ENCODE results near the gene LIX1L. TPM values are rescaled to one million over a fixed set of nuclear protein-coding genes. Genes with fewer than 3 reads are reported as not detected.
A peak's percentile ranks its signal among the peaks of the same experiment; 100 is the strongest.

The LIX1L gene
- total and polyA plus RNA-seq, 2 of the 13 experiments (the other 11 are each of a cell fraction or from before 2014, with no cell fraction given): 8.1 to 24.9 TPM

DNA sequence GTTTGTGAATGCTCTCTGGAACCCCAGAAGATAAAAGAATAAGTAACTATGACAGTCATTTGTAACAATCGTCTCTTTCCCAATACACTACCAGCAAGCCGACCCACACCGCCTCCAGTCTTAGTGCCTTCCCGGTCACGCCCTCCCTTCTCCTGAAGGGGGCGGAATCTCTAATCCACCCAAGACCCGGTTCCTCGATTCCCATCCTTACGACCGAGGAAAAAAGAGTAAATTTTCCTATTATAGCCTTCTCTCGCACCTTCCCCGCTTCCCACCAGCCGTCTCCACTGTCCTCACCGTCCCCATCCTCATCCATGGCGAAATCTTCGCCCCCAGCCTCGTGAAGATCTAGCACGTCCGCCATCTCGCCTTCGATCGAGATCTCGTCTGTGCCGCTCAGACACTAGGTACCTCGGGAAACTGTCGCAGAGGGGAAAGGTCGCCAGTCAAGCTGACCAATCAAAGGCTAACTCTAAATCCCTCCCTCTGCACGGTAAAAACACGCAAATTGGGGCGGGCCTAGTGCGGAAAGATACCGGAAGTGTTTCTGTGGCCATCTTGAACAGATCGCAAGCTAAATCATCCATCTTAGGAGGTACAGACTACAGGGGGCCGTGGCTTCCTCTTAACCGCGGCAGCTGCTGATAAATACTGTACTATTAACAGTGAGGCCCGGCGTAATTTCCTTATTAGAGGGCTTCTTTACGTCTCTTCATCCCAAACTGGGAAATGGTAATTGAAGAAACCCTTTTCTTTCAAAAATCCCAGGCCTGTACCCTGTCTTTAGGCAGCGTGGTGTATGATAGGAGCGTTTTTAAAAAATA, 30.5 kb downstream of the LIX1L start, which contains the start of gene RBM8A (continued):
- TF ChIP-seq RBAK (CRISPR knock-in tag; IDR thresholded peaks at IDR 0.05) (no peak), TBP (CRISPR knock-in tag; IDR thresholded peaks at IDR 0.05) (no peak), ZNF543 (CRISPR knock-in tag; IDR thresholded peaks at IDR 0.05) (peak; percentile 43; the same call in 1 of the 2 replicates), HNRNPLL (IDR thresholded peaks at IDR 0.05; ENCODE audit: low read depth, low read length, poor library complexity, severe bottlenecking) (no peak), ZNF235 (CRISPR knock-in tag; IDR thresholded peaks at IDR 0.05; ENCODE audit: borderline replicate concordance) (0 out of 2 replicates have a peak, but pooled peaks have one; percentile 58), MAZ (IDR thresholded peaks at IDR 0.05; ENCODE audit: borderline replicate concordance, low read depth, low read length) (no peak), MAZ (CRISPR knock-in tag; IDR thresholded peaks at IDR 0.05; ENCODE audit: low read depth) (no peak), ZNF891 (CRISPR knock-in tag; IDR thresholded peaks at IDR 0.05) (0 out of 2 replicates have a peak, but pooled peaks have one; percentile 51), ZNF530 (CRISPR knock-in tag; IDR thresholded peaks at IDR 0.05; ENCODE audit: low read depth) (no peak), ZNF496 (CRISPR knock-in tag; IDR thresholded peaks at IDR 0.05; ENCODE audit: insufficient replicate concordance) (no peak), SRSF9 (IDR thresholded peaks at IDR 0.05; ENCODE audit: borderline replicate concordance, insufficient read depth, low read depth, low read length, poor library complexity, severe bottlenecking) (no peak), HCFC1 (IDR thresholded peaks at IDR 0.05; ENCODE audit: low read depth, low read length) (no peak; the same call in 1 of the 2 replicates), ZNF335 (CRISPR knock-in tag; IDR thresholded peaks at IDR 0.05) (no peak; the same call in 1 of the 2 replicates)
- TF ChIP-seq, protein P1, sequence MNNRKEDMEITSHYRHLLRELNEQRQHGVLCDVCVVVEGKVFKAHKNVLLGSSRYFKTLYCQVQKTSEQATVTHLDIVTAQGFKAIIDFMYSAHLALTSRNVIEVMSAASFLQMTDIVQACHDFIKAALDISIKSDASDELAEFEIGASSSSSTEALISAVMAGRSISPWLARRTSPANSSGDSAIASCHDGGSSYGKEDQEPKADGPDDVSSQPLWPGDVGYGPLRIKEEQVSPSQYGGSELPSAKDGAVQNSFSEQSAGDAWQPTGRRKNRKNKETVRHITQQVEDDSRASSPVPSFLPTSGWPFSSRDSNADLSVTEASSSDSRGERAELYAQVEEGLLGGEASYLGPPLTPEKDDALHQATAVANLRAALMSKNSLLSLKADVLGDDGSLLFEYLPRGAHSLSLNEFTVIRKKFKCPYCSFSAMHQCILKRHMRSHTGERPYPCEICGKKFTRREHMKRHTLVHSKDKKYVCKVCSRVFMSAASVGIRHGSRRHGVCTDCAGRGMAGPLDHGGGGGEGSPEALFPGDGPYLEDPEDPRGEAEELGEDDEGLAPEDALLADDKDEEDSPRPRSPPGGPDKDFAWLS (CRISPR knock-in tag; IDR thresholded peaks at IDR 0.05; ENCODE audit: borderline replicate concordance): no peak
- TF ChIP-seq, protein P2, sequence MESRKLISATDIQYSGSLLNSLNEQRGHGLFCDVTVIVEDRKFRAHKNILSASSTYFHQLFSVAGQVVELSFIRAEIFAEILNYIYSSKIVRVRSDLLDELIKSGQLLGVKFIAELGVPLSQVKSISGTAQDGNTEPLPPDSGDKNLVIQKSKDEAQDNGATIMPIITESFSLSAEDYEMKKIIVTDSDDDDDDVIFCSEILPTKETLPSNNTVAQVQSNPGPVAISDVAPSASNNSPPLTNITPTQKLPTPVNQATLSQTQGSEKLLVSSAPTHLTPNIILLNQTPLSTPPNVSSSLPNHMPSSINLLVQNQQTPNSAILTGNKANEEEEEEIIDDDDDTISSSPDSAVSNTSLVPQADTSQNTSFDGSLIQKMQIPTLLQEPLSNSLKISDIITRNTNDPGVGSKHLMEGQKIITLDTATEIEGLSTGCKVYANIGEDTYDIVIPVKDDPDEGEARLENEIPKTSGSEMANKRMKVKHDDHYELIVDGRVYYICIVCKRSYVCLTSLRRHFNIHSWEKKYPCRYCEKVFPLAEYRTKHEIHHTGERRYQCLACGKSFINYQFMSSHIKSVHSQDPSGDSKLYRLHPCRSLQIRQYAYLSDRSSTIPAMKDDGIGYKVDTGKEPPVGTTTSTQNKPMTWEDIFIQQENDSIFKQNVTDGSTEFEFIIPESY (CRISPR knock-in tag; IDR thresholded peaks at IDR 0.05): no peak
- TF ChIP-seq, protein P3, sequence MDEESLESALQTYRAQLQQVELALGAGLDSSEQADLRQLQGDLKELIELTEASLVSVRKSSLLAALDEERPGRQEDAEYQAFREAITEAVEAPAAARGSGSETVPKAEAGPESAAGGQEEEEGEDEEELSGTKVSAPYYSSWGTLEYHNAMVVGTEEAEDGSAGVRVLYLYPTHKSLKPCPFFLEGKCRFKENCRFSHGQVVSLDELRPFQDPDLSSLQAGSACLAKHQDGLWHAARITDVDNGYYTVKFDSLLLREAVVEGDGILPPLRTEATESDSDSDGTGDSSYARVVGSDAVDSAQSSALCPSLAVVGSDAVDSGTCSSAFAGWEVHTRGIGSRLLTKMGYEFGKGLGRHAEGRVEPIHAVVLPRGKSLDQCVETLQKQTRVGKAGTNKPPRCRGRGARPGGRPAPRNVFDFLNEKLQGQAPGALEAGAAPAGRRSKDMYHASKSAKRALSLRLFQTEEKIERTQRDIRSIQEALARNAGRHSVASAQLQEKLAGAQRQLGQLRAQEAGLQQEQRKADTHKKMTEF (CRISPR knock-in tag; IDR thresholded peaks at IDR 0.05): peak; percentile 51; the same call in 1 of the 2 replicates
- TF ChIP-seq, protein P4, sequence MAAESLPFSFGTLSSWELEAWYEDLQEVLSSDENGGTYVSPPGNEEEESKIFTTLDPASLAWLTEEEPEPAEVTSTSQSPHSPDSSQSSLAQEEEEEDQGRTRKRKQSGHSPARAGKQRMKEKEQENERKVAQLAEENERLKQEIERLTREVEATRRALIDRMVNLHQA (CRISPR knock-in tag; IDR thresholded peaks at IDR 0.05): no peak
- TF ChIP-seq, protein P5, sequence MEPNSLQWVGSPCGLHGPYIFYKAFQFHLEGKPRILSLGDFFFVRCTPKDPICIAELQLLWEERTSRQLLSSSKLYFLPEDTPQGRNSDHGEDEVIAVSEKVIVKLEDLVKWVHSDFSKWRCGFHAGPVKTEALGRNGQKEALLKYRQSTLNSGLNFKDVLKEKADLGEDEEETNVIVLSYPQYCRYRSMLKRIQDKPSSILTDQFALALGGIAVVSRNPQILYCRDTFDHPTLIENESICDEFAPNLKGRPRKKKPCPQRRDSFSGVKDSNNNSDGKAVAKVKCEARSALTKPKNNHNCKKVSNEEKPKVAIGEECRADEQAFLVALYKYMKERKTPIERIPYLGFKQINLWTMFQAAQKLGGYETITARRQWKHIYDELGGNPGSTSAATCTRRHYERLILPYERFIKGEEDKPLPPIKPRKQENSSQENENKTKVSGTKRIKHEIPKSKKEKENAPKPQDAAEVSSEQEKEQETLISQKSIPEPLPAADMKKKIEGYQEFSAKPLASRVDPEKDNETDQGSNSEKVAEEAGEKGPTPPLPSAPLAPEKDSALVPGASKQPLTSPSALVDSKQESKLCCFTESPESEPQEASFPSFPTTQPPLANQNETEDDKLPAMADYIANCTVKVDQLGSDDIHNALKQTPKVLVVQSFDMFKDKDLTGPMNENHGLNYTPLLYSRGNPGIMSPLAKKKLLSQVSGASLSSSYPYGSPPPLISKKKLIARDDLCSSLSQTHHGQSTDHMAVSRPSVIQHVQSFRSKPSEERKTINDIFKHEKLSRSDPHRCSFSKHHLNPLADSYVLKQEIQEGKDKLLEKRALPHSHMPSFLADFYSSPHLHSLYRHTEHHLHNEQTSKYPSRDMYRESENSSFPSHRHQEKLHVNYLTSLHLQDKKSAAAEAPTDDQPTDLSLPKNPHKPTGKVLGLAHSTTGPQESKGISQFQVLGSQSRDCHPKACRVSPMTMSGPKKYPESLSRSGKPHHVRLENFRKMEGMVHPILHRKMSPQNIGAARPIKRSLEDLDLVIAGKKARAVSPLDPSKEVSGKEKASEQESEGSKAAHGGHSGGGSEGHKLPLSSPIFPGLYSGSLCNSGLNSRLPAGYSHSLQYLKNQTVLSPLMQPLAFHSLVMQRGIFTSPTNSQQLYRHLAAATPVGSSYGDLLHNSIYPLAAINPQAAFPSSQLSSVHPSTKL (CRISPR knock-in tag; IDR thresholded peaks at IDR 0.05): no peak; the same call in 1 of the 2 replicates

All from HepG2 (cell line).